ENCODE data around the gene NKIRAS2.
A peak's percentile ranks its signal among the peaks of the same experiment; 100 is the strongest.

- peak; percentile 76 for TF ChIP-seq RAD21 (IDR thresholded peaks at IDR 0.05; ENCODE audit: low read depth)
- TF ChIP-seq TCF12 (IDR thresholded peaks at IDR 0.05; ENCODE audit: low read depth) = no peak
- TF ChIP-seq CREB1 (IDR thresholded peaks at IDR 0.05; ENCODE audit: low read depth) = no peak
- no peak for TF ChIP-seq REST (IDR thresholded peaks at IDR 0.05; ENCODE audit: low read depth)
- TF ChIP-seq TEAD4 (IDR thresholded peaks at IDR 0.05) = no peak
Observed at GRCh38 chr17:42067371-42068091, 47.6 kb downstream of the NKIRAS2 start.

Measured in Ishikawa (cell line).